A549 (cell line): Measurements from ENCODE around the gene CAVIN1.
"Not testable (repeated sequence)": the region's sequence is repeated elsewhere in the genome, so short reads cannot be mapped to it uniquely, and the experiment has no call there.

Experiments used
- CTCF ChIP-seq: fragments of >200 bp; sonication (Bioruptor Twin); formaldehyde crosslinking; IDR thresholded peaks from 3 replicates; pipeline ENCODE4 v1.5.1; 2016
- EP300 ChIP-seq, 2 experiments: fragments of >200 bp; sonication (Bioruptor Twin); formaldehyde crosslinking; IDR thresholded peaks; 2 replicates in 1 of 2; 3 replicates in 1 of 2; pipeline ENCODE4 v1.6.1; 2016 to 2017
- RCOR1 ChIP-seq: fragments of 150-350 bp; IDR thresholded peaks from 2 replicates; pipeline ENCODE4 v1.6.1; 2014; ENCODE audit warnings: antibody characterized with exemption, low read length, low read depth
- ZFP36 ChIP-seq: fragments of 450-650 bp; IDR thresholded peaks from 2 replicates; pipeline ENCODE4 v1.6.1; 2014; ENCODE audit warnings: borderline replicate concordance; ENCODE audit not compliant: partially characterized antibody
- ZSCAN20 ChIP-seq: fragments of 250-450 bp; sonication (Bioruptor Pico); IDR thresholded peaks from 2 replicates; pipeline ENCODE4 v1.8.0; 2022; ENCODE audit warnings: mild to moderate bottlenecking, moderate library complexity

GRCh38 chr17:42451270-42451669 lies 28.2 kb upstream of the CAVIN1 start:
- TF ChIP-seq ZSCAN20 (CRISPR knock-in tag); CTCF; ZFP36; RCOR1; EP300 (IDR thresholded peaks at IDR 0.05): not testable (repeated sequence)
